SK-N-SH (cell line): ENCODE results near the gene ZMYM2. TPM values are rescaled to one million over a fixed set of nuclear protein-coding genes. Genes with fewer than 3 reads are reported as not detected.
A peak's percentile ranks its signal among the peaks of the same experiment; 100 is the strongest.

Experiments used
- CTCF ChIA-PET: fragments of 300-600, 350-600 bp; formaldehyde crosslinking; extraction: SDS; loops from one replicate; lab custom pipeline; 2021; lab: Yijun Ruan, JAX
- POLR2A ChIA-PET: fragments of 350-600 bp; sonication (Branson Sonifier 250); formaldehyde crosslinking; extraction: SDS; loops from one replicate; lab custom pipeline; 2020; ENCODE audit warnings: antibody characterized with exemption, inconsistent platforms; lab: Yijun Ruan, JAX
- DNase-seq: peaks from one replicate; pipeline ENCODE4 v3.0.0; 2012
- H2AFZ ChIP-seq: fragments of 200-600 bp; sonication (generic); 2 replicates; pipeline ENCODE4 v1.8.1; 2016; ENCODE audit warnings: antibody characterized with exemption, mild to moderate bottlenecking, low read depth
- H3F3A ChIP-seq: fragments of 200-600 bp; sonication (generic); replicated peaks from 2 replicates; pipeline ENCODE3; 2016; ENCODE audit warnings: antibody characterized with exemption, mild to moderate bottlenecking; ENCODE audit not compliant: insufficient read depth
- H3K27ac ChIP-seq, 2 experiments: fragments of 200-500 bp in 1 of 2; fragments of 200-600 bp in 1 of 2; sonication (Bioruptor generic) in 1 of 2; sonication (generic), shearing (Covaris generic) in 1 of 2; 2 replicates each; pipeline versions ENCODE4 v1.5.1 to v1.6.1; 2014 to 2016; ENCODE audit warnings: low read depth in 2 of 2, inconsistent platforms in 1 of 2, low read length in 1 of 2, mild to moderate bottlenecking in 1 of 2, mixed read lengths in 1 of 2
- H3K27me3 ChIP-seq: fragments of 200-600 bp; sonication (generic), shearing (Covaris generic); 2 replicates; pipeline ENCODE4 v1.6.1; 2016; ENCODE audit warnings: mixed run types; ENCODE audit not compliant: insufficient read depth
- H3K36me3 ChIP-seq, 2 experiments: fragments of 200-500 bp in 1 of 2; fragments of 200-600 bp in 1 of 2; sonication (Bioruptor generic) in 1 of 2; sonication (generic) in 1 of 2; replicated peaks in 1 of 2; 2 replicates each; pipeline versions ENCODE3 to v1.5.1; 2014 to 2016; ENCODE audit warnings: low read length in 1 of 2, mild to moderate bottlenecking in 1 of 2; ENCODE audit not compliant: insufficient read depth in 2 of 2, control insufficient read depth in 1 of 2
- H3K4me1 ChIP-seq, 2 experiments: fragments of 200-500 bp in 1 of 2; fragments of 200-600 bp in 1 of 2; sonication (Bioruptor generic) in 1 of 2; sonication (generic), shearing (Covaris generic) in 1 of 2; 2 replicates each; pipeline versions ENCODE4 v1.5.1 to v1.6.1; 2014 to 2016; ENCODE audit warnings: low read depth in 1 of 2, low read length in 1 of 2, mixed run types in 1 of 2; ENCODE audit not compliant: insufficient read depth in 2 of 2, control insufficient read depth in 1 of 2
- H3K4me2 ChIP-seq: fragments of 200-600 bp; sonication (generic), shearing (Covaris generic); 2 replicates; pipeline ENCODE4 v1.6.1; 2017; ENCODE audit warnings: mixed run types
- H3K4me3 ChIP-seq, 2 experiments: fragments of 200-500 bp in 1 of 2; fragments of 200-600 bp in 1 of 2; sonication (Bioruptor generic) in 1 of 2; sonication (generic), shearing (Covaris generic) in 1 of 2; 2 replicates each; pipeline versions ENCODE4 v1.5.1 to v1.8.1; 2014 to 2016; ENCODE audit warnings: low read depth in 2 of 2, inconsistent platforms in 1 of 2, low read length in 1 of 2, mild to moderate bottlenecking in 1 of 2, mixed read lengths in 1 of 2, moderate library complexity in 1 of 2
- H3K79me2 ChIP-seq: fragments of 200-600 bp; sonication (generic); 2 replicates; pipeline ENCODE4 v1.8.1; 2017; ENCODE audit warnings: mild to moderate bottlenecking; ENCODE audit not compliant: insufficient read depth
- H3K9ac ChIP-seq: fragments of 200-600 bp; sonication (generic); 2 replicates; pipeline ENCODE4 v1.6.1; 2017; ENCODE audit warnings: mixed run types
- H3K9me2 ChIP-seq: fragments of 200-600 bp; sonication (generic); 2 replicates; pipeline ENCODE4 v1.6.1; 2017; ENCODE audit warnings: mixed run types
- H3K9me3 ChIP-seq: fragments of 200-600 bp; sonication (generic); 2 replicates; pipeline ENCODE4 v1.6.1; 2017; ENCODE audit warnings: mixed run types, mild to moderate bottlenecking, moderate library complexity
- H4K20me1 ChIP-seq: fragments of 200-600 bp; sonication (generic); 2 replicates; pipeline ENCODE4 v1.6.1; 2017; ENCODE audit warnings: mild to moderate bottlenecking, mixed run types; ENCODE audit not compliant: insufficient read depth
- CHD2 ChIP-seq: fragments of 150-350 bp; IDR thresholded peaks from 2 replicates; pipeline ENCODE4 v1.6.1; 2018; ENCODE audit warnings: low read length; ENCODE audit not compliant: partially characterized antibody
- ELF1 ChIP-seq: IDR thresholded peaks from 2 replicates; pipeline ENCODE4 v1.4.0; 2012
- EP300 ChIP-seq, 2 experiments: IDR thresholded peaks; 2 replicates each; pipeline versions ENCODE4 v1.4.0 to v1.6.1; 2012; ENCODE audit warnings: borderline replicate concordance in 1 of 2, low read depth in 1 of 2, low read length in 1 of 2
- EZH2phosphoT487 ChIP-seq: fragments of 200-600 bp; sonication (generic); IDR thresholded peaks from 2 replicates; pipeline ENCODE4 v1.6.1; 2017; ENCODE audit warnings: low read depth, mixed run types, mild to moderate bottlenecking, antibody characterized with exemption, moderate library complexity, borderline replicate concordance
- FOSL2 ChIP-seq: IDR thresholded peaks from 2 replicates; pipeline ENCODE4 v1.4.0; 2012; ENCODE audit warnings: low read depth, mild to moderate bottlenecking, moderate library complexity, borderline replicate concordance
- GABPA ChIP-seq: IDR thresholded peaks from 2 replicates; pipeline ENCODE4 v1.4.0; 2012; ENCODE audit warnings: low read depth, mild to moderate bottlenecking
- GATA2 ChIP-seq: sonication (generic); formaldehyde crosslinking; IDR thresholded peaks from 2 replicates; pipeline ENCODE4 v1.5.0; 2020; ENCODE audit warnings: mild to moderate bottlenecking, missing genetic modification reagents
- MEF2A ChIP-seq: IDR thresholded peaks from 2 replicates; pipeline ENCODE4 v1.4.0; 2012; ENCODE audit warnings: low read depth, borderline replicate concordance
- MXI1 ChIP-seq: IDR thresholded peaks from 2 replicates; pipeline ENCODE4 v1.6.1; 2012; ENCODE audit warnings: mild to moderate bottlenecking, low read depth, low read length, improper control_type of control experiment
- NFIC ChIP-seq: IDR thresholded peaks from 2 replicates; pipeline ENCODE4 v1.4.0; 2012; ENCODE audit warnings: borderline replicate concordance
- NRF1 ChIP-seq: IDR thresholded peaks from 2 replicates; pipeline ENCODE4 v1.6.1; 2012; ENCODE audit warnings: low read depth, mild to moderate bottlenecking, low read length
- POLR2AphosphoS5 ChIP-seq: IDR thresholded peaks from 2 replicates; pipeline ENCODE4 v1.6.1; 2012; ENCODE audit warnings: low read depth, low read length
- REST ChIP-seq: IDR thresholded peaks from 2 replicates; pipeline ENCODE4 v1.6.1; 2012; ENCODE audit warnings: mild to moderate bottlenecking, low read depth, low read length, moderate library complexity
- RFX5 ChIP-seq: IDR thresholded peaks from 2 replicates; pipeline ENCODE4 v1.6.1; 2012; ENCODE audit warnings: mild to moderate bottlenecking, improper control_type of control experiment, low read length
- TCF12 ChIP-seq: IDR thresholded peaks from 2 replicates; pipeline ENCODE4 v1.4.0; 2012
- USF2 ChIP-seq: fragments of 150-350 bp; IDR thresholded peaks from 2 replicates; pipeline ENCODE4 v1.6.1; 2017; ENCODE audit warnings: antibody characterized with exemption, low read length, low read depth, borderline replicate concordance
- YY1 ChIP-seq: IDR thresholded peaks from 2 replicates; pipeline ENCODE4 v1.4.0; 2012; ENCODE audit warnings: low read depth, mild to moderate bottlenecking
- polyA plus RNA-seq, 3 experiments: library from polyadenylated mRNA; depleted of rRNA; stranded (reverse); fragments of >200 nt; gene quantifications; 2 replicates each; pipeline ENCODE4 v1.2.3, GENCODE V29; 2012
- TF ChIP-seq, protein P1 (sequence below): fragments of 150-350 bp; IDR thresholded peaks from 2 replicates; pipeline ENCODE4 v1.6.1; 2016; ENCODE audit warnings: mild to moderate bottlenecking, low read depth, low read length
- TF ChIP-seq, protein P2 (sequence below): IDR thresholded peaks from 2 replicates; pipeline ENCODE4 v1.4.0; 2012; ENCODE audit warnings: low read depth, borderline replicate concordance
- TF ChIP-seq, protein P3 (sequence below): IDR thresholded peaks from 2 replicates; pipeline ENCODE4 v1.4.0; 2012; ENCODE audit warnings: low read depth

ZMYM2 gene
- polyA plus RNA-seq, 1 of the 3 experiments (the other 2 are of a cell fraction) = 11.5 TPM

DNA sequence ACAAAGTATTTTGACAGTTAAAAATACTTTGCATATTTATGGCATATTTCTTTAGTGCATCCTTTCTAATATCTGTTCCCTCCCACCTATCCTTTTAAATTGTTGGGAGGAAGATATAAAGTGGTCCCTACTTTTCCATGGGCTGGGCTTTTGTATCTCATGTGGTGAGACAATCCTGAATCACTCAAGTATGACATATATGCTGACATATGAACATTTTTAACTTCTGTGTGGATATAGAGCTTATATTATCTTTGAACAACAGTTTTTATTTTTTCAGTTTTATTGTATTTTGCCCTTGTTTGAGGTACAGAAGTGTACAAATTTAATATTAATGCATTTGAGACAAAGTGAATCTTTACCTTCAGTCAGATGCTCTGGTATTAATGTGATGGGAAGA, 3.4 kb downstream of the ZMYM2 start:
- peaks cover 41 to 61% of the 10 kb centered on the region in 2 experiments for H3K36me3 ChIP-seq
- CTCF ChIA-PET = interaction anchor here (0.6 to 1.1 kb wide), 3 partner anchors 24 to 98 kb away, joined by 3 to 4 read pairs (median 3); partner anchors contain the start of gene ZMYM5
- H3K9me2 ChIP-seq = no peaks in the 10 kb centered on the region
- H3K4me1 ChIP-seq = peaks cover 19 to 20% of the 10 kb centered on the region in 2 experiments; a peak in 3 of 4 replicates
- peaks cover 16% of the 10 kb centered on the region for H3F3A ChIP-seq
- peaks cover 77% of the 10 kb centered on the region for H3K79me2 ChIP-seq
- no peaks in the 10 kb centered on the region for H3K27me3 ChIP-seq
- H2AFZ ChIP-seq = no peak overlapping the region
- no peak for TF ChIP-seq TCF12
- TF ChIP-seq MEF2A = no peak
- TF ChIP-seq ELF1 = no peak
- TF ChIP-seq NRF1 = no peak
- TF ChIP-seq RFX5 = no peak
- no peak for TF ChIP-seq EP300 (IDR thresholded peaks at IDR 0.05; ENCODE audit: borderline replicate concordance in 1 of 2, low read depth in 1 of 2, low read length in 1 of 2)
- TF ChIP-seq GATA2 (CRISPR knock-in tag) = no peak
- no peak for TF ChIP-seq YY1
- TF ChIP-seq, protein P1, sequence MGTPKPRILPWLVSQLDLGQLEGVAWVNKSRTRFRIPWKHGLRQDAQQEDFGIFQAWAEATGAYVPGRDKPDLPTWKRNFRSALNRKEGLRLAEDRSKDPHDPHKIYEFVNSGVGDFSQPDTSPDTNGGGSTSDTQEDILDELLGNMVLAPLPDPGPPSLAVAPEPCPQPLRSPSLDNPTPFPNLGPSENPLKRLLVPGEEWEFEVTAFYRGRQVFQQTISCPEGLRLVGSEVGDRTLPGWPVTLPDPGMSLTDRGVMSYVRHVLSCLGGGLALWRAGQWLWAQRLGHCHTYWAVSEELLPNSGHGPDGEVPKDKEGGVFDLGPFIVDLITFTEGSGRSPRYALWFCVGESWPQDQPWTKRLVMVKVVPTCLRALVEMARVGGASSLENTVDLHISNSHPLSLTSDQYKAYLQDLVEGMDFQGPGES = no peak
- TF ChIP-seq CHD2 = no peak
- no peak for TF ChIP-seq FOSL2
- TF ChIP-seq, protein P2, sequence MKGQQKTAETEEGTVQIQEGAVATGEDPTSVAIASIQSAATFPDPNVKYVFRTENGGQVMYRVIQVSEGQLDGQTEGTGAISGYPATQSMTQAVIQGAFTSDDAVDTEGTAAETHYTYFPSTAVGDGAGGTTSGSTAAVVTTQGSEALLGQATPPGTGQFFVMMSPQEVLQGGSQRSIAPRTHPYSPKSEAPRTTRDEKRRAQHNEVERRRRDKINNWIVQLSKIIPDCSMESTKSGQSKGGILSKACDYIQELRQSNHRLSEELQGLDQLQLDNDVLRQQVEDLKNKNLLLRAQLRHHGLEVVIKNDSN = no peak
- TF ChIP-seq, protein P3, sequence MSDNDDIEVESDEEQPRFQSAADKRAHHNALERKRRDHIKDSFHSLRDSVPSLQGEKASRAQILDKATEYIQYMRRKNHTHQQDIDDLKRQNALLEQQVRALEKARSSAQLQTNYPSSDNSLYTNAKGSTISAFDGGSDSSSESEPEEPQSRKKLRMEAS = no peak
- TF ChIP-seq MXI1 = no peak
- TF ChIP-seq REST = no peak
- no peak for TF ChIP-seq EZH2phosphoT487
- TF ChIP-seq USF2 = no peak
- TF ChIP-seq GABPA = no peak
- no peak for TF ChIP-seq NFIC
- no peak for TF ChIP-seq POLR2AphosphoS5
- TF ChIP-seq, all 33 proteins: peak for 0
- H3K9me3 ChIP-seq = no peaks in the 10 kb centered on the region
- peak overlapping the region; percentile 91 for H3K4me2 ChIP-seq
- H3K27ac ChIP-seq = no peak overlapping the region
- no peak for DNase-seq
- POLR2A ChIA-PET = no interaction called here
- H4K20me1 ChIP-seq = peaks cover 63% of the 10 kb centered on the region
- peak overlapping the region in 1 of 2 experiments; percentile 4; a peak in 1 of 4 replicates for H3K4me3 ChIP-seq
- no peak overlapping the region for H3K9ac ChIP-seq
